ENCODE data around the gene KLHL36.

KLHL36 gene

DNA sequence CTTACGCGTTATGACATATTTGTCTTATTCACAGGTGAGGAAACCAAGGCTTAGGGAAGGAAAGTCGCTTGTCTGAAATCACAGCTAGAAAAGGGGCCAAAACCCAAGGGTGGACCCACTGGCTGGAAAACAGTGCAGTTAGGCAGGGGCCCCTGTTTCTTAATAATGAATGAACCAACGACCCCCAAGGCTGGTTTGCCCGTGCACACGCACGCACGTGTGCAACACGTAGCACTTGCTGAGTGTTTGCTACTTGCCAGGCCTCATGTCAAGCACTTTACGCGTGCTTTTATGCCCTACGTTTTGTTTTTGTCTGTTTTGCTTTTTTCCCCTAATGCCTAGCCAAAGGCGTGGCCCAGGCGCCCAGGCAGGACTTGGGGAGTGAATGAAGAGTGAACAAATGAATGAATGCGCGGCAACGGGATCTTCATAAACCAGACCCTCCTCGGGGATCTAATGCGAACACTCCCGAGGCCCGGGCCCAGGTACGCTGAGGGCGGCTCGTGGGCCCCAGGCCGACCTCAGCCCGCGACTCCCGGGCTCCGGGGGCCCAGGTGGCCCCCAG, 50.9 kb downstream of the KLHL36 start:
- peak; percentile 24 for DNase-seq (ENCODE audit: low spot score)

DNA sequence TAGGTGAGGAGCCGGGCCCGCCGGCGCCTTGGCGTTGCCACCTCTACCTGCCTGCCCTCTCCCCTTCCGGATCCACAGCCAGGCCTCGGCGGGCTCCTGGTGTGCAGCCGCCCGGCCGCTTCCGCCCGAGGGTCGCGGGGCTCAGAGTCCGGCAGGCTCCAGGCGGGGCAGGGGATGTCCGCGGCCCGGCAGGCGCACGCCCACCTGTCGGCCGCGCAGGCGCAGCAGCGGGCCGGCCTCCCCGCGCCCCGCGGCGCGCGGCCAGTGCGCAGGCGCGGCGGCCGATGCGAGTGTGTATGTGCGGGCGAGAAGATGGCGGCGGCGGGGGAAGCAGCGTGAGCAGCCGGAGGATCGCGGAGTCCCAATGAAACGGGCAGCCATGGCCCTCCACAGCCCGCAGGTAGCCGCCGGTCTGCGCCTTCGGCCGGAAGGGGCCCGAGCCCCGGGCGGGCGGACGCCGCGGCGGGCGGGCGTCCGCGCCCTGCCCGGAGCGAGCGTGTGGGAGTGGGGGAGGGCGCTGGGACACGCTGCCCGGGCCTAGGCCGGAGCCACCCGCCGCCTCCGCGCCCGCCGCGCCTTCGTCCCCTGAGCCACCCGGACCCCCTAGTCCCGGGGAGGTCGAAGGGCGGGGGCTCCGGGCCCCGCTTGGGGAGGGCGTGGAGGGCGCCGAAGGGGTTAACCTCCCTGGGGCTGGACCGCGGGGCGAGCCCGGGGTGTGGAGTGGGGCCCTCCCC, 51.6 kb downstream of the KLHL36 start, which contains the start of gene USP10:
Gene USP10, plus strand, starts transcription at position 289 of the 734 bp plus-strand sequence. Its CDS starts 91 bp downstream, at position 380.
- DNase-seq (ENCODE audit: low spot score): peak; percentile 70

DNA sequence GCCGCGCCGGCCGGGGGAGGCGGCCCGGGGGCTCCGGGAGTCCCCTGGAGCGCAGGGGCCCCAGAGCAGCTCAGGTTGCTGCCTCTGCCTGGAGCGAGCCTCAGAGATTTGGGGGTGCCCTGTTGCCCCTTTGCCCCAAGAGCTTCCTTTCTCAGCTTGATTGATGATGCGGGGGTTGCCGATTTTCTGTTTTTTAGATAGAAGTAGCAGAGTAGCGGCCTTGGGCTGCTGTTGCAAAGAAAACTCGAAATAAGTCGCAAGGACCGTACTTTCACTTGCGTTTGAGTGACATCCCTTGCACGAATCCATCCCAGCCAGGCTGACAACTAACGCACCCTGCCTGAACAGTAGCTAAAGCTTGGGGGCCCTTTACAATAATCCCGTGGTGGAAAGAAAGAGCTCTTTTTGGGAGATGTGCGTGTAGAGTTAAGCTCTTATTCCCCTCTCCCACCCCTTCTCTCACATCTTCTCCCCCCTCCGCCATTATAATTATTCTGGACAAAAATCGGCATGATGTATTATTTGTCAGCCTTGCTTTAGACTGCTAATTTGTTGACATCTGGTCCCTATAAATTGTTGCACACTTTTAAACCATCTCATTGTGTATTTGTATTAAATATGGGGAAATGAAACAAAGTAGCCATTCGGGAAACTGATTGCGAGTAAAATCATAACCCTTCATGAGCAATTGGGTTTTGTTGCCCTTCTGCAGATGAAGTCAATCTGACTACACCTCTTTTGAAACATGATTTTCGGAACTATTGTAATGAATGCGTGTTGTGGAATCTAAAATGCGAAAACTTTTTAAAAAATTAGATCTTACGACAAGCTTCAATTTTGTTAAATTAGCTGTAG, 52.4 kb downstream of the KLHL36 start:
- DNase-seq (ENCODE audit: low spot score): peak; percentile 33

DNA sequence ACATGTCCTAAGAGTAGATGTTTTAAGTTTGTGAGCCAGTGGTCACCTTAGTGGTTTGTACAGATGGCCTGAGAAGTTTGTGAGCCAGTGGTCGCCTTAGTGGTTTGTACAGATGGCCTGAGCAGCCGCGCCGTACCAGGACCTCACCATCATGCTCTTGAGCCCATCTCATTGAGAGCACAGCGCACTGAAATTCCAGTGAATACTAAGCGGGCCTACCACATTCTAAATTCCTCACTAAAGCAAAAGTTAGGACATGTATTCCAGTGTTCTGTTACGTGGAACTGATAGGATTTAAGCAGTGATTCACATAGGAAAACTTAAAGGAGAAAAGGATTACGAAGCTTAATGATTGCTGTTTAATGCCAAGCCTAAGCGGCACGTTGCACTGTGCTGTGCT, 55.4 kb downstream of the KLHL36 start:
- no peak for DNase-seq (ENCODE audit: low spot score)

DNA sequence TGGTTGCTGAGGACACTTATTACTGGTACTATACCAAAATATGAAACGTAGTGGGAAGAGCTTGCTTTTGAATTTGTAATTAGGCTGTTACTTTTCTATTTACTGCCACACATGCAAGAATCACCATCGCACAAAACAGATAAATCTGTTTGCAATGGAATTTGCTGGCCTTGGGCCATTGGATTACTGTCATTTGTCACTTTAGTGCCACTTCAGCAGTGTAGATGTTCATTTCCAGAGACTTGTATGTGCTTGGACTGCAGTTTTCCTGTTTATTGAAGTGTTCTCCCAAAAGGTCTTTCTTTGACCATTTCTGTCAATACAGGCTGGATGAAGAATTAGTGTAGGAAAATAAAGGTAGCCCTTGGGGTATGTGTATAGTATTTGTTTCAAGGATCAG, 55.9 kb downstream of the KLHL36 start:
- no peak for DNase-seq (ENCODE audit: low spot score)

DNA sequence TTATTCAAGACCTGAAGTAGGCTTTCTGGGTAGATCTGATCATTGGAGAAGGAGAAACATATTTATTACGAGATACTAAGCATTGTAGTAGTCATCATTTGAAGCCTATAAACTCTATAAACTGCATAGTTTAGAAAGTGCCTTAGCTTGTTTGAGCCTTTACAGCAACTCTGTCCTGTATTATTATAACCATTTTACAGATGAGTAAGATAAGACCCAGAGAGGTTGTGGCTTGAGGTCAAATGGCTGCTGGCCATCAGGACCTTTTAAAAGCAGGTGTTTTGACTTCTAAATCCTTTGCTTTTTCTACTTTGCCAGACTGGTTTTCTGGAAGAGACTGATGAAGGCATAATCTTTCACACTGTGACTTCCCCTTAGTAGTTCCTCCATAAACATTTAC, 58.5 kb downstream of the KLHL36 start:
- DNase-seq (ENCODE audit: low spot score): no peak

DNA sequence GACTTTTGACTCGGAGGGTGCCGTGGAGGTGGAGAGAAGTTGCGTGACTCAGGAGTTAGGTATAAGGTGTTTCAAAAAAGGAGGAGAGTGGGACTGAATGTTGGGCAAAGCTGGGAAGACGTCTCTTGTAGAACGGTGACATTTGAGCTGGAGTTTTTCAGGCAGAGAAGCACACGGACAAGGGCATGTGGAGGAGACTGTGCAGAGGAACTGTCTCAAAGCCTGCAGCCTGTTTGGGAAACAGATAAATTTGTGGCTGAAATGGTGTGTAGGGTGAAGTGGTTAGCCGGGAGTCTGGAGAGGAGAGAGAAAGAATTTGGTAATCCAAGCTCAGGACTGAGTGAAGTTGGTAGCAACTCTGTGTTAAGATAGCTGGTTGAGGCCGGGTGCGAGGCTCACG, 61.3 kb downstream of the KLHL36 start:
- DNase-seq (ENCODE audit: low spot score): no peak

DNA sequence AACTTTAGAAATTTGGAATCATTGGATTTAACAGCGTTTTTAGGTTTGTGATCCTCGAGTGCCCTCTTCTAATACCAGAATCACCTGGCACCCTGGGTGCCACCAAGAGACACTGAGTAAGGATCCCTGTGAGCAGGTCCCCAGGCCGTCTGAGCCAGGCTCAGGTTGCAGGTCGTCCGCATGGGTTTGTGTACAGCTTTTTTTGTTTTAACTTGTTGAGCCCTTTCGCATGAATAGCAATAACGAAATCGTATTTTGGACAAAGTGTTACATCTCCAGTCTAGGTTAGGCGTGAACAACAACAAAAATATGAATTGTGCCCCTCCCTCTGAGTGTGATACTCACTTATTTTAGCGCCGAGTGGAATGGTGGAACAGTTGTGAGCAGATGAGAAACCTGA, 62.4 kb downstream of the KLHL36 start:
- DNase-seq (ENCODE audit: low spot score): no peak

Measured in putamen (tissue), 1 donor.